Glutamatergic neuron (in vitro differentiated cells): ENCODE measurements around the gene SOX1. TPM values are rescaled to one million over a fixed set of nuclear protein-coding genes. Genes with fewer than 3 reads are reported as not detected.

ENCODE experiments used
- DNase-seq: peaks from one replicate; pipeline ENCODE4 v3.0.0; 2022
- H3K27ac Mint-ChIP-seq: one replicate; pipeline ENCODE4 v1.8.0; 2020; ENCODE audit warnings: mild to moderate bottlenecking, mixed read lengths, inconsistent platforms; ENCODE audit not compliant: unreplicated experiment
- H3K27me3 Mint-ChIP-seq: one replicate; pipeline ENCODE4 v1.8.0; 2020; ENCODE audit warnings: mild to moderate bottlenecking, moderate library complexity, mixed read lengths, inconsistent platforms; ENCODE audit not compliant: unreplicated experiment
- H3K36me3 Mint-ChIP-seq: one replicate; pipeline ENCODE4 v1.8.0; 2020; ENCODE audit warnings: mild to moderate bottlenecking, mixed read lengths, inconsistent platforms; ENCODE audit not compliant: unreplicated experiment
- H3K4me1 Mint-ChIP-seq: one replicate; pipeline ENCODE4 v1.8.0; 2020; ENCODE audit warnings: mild to moderate bottlenecking, low read depth, mixed read lengths, inconsistent platforms; ENCODE audit not compliant: unreplicated experiment
- H3K4me3 Mint-ChIP-seq: one replicate; pipeline ENCODE4 v1.8.0; 2020; ENCODE audit warnings: mild to moderate bottlenecking, mixed read lengths, inconsistent platforms; ENCODE audit not compliant: unreplicated experiment
- H3K9me3 Mint-ChIP-seq: one replicate; pipeline ENCODE4 v1.8.0; 2020; ENCODE audit warnings: mild to moderate bottlenecking, moderate library complexity, mixed read lengths, inconsistent platforms; ENCODE audit not compliant: unreplicated experiment
- total RNA-seq: library from RNA; stranded (reverse); fragmentation: NEBNext Ultra II Directional; extraction: Animal tissue kit (Norgen Biotek cat#: 25700); gene quantifications from one replicate; pipeline ENCODE4 v1.2.1, GENCODE V29; 2021; ENCODE audit not compliant: unreplicated experiment
- TF ChIP-seq, protein P1 (sequence below): fragments of 200-600 bp; sonication (generic); IDR thresholded peaks from one replicate; pipeline ENCODE4 v1.5.0; 2021; ENCODE audit not compliant: partially characterized antibody, unreplicated experiment

SOX1 gene
- total RNA-seq, 1 donor from 2014 or later, result 0.76 TPM

DNA sequence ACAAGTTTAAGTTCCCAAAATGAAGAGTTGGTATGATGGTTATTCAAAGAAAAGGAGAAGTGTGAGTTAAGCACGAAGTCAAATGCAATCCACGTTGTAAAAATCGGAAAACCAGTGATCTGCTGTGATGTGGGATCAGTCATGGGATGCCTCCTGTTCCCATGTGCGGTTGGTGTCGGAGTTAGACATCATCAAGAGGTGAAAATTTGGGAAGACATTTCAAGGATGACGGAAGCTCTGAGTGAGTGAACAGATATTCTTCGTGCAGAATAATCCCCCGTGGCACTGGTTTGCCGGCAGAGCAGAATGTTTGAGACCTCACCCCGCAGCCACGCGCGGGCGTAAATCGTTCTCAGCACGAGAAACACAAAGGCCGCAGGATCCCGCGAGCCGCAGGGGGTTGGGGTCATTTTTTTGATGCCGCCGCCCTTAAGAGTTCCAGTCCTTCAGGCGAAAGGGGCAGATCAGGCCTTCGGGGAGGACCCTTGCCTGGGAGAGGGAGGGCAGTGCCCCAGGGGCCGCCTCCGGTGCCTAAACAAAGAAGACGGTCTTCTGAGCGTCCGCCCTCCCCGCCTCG, 13.7 kb upstream of the SOX1 start:
- Mint-ChIP-seq H3K36me3 (peaks cover 4% of the 10 kb centered on the region), H3K9me3 (peaks cover 13% of the 10 kb centered on the region), H3K4me1 (peaks cover 11% of the 10 kb centered on the region), H3K27ac (peak overlapping the region; percentile 3), H3K4me3 (peak overlapping the region; percentile 58), H3K27me3 (peaks cover 21% of the 10 kb centered on the region)
- no peak for DNase-seq
- TF ChIP-seq, protein P1, sequence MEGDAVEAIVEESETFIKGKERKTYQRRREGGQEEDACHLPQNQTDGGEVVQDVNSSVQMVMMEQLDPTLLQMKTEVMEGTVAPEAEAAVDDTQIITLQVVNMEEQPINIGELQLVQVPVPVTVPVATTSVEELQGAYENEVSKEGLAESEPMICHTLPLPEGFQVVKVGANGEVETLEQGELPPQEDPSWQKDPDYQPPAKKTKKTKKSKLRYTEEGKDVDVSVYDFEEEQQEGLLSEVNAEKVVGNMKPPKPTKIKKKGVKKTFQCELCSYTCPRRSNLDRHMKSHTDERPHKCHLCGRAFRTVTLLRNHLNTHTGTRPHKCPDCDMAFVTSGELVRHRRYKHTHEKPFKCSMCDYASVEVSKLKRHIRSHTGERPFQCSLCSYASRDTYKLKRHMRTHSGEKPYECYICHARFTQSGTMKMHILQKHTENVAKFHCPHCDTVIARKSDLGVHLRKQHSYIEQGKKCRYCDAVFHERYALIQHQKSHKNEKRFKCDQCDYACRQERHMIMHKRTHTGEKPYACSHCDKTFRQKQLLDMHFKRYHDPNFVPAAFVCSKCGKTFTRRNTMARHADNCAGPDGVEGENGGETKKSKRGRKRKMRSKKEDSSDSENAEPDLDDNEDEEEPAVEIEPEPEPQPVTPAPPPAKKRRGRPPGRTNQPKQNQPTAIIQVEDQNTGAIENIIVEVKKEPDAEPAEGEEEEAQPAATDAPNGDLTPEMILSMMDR, result no peak

DNA sequence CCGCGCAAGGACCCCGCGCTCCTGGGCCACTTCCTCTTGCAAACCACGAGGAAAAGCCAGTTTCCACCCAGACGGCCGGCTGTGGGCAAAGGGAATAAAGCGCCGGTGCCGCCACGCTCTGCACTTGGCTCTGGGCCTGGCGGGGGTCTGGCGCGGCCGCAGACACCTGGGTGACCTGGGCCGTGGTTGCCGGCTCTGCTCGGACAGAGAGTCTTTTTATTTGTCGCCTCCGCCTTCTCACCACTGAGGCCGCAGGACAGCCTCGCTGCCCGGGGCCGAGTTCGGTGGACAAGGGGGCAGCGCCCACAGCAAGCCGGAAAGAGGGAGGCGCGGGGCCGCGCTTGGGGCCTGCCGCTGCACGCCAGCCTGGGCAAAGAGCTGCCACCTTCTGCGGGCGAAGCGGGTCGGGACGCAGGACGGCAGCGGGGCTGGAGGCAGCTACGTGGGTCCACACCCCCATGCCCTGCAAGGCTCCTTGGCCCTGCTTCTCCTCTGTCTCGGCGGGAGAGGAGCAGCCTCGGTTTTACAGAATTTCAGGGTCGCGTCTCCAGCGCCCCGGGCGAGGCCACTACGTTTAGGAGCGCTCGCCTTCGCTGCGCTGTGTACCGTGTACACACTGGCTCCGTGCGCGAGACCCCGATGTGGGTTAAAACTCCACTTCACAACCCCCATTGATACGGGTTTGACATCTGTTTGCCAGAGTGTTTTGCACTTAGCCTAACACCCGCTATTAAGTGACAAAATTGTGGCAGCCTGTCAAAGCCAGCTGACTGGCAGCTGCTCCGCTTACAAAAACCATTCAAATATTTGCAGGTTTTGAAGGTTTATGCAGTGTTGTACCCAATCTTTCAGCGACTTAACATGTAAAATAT, 13.0 kb upstream of the SOX1 start:
- DNase-seq, result no peak
- Mint-ChIP-seq H3K4me3 (peak overlapping the region; percentile 68), H3K27me3 (peaks cover 26% of the 10 kb centered on the region), H3K4me1 (peaks cover 11% of the 10 kb centered on the region), H3K36me3 (peaks cover 4% of the 10 kb centered on the region), H3K9me3 (peaks cover 13% of the 10 kb centered on the region), H3K27ac (no peak overlapping the region)
- TF ChIP-seq, protein P1, result no peak

DNA sequence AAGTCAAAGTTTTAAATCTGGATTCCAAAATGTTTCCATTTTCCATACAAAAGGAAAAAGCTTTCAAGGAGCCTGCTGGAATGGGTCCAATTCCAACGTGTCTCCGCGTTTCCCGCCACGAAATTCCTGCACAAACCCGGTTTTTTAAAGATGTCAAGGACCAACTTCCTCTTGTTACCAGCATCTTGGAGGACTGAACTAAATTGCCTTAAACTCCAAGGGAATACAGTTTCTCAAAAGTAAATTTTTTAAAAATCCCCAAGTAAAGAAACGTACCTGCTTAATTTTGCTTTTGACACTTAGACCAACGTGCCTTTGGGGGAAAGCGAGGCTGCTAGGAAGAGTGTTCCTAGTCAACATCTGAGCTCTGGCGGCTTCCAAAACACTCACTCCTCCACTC, 12.3 kb upstream of the SOX1 start:
- Mint-ChIP-seq H3K4me3 (peak overlapping the region; percentile 85), H3K27me3 (peaks cover 33% of the 10 kb centered on the region)

DNA sequence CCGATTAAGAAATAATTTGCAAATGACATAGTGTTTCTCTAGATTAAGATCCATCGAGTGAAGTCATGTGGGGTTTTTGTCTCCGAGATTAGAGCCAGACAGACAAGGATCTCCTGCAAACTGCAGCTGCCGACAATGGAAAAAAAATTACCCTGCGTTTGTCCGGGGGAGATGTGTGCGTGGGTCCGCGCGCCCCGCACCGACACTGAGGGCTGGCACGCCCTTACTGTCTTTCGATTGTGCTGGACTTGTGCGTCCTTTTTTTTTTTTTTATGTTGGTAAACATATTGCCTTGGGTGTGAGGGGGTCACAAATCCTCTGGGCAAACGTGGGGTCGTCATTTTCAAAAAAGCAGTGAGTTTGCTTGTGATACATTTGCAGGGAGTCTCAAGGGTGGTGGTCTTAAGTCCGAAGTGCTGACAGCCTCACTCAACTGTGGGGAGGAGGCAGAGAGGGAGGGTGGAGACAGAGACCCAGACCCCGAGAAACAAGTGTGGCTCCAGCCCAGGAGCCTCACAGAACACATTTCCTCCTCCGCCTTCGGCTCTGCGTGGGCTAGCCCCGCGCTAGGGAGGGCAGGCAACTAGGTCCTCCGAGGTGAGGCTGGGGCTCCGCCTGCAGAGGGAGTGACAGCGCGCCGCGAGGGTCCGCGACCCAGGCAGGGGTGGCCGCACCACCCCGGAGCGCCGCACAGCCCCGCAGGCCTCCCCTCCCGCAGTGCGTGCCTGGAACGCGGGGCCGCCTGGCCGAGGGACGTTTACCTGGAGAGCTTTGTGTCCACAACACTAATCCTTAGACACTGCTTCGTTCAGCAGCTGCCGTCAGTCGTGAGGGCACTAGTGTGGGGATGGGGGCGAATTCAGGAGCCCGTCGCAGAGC, 11.7 kb upstream of the SOX1 start:
- Mint-ChIP-seq H3K27ac (no peak overlapping the region), H3K4me3 (peak overlapping the region; percentile 85), H3K36me3 (peaks cover 4% of the 10 kb centered on the region), H3K27me3 (peaks cover 35% of the 10 kb centered on the region), H3K9me3 (peaks cover 16% of the 10 kb centered on the region), H3K4me1 (peaks cover 11% of the 10 kb centered on the region)
- TF ChIP-seq, protein P1, result no peak
- no peak for DNase-seq

More for the DNA sequence above, 12.3 kb upstream of the SOX1 start:
- DNase-seq, result no peak
- Mint-ChIP-seq H3K9me3 (peaks cover 16% of the 10 kb centered on the region), H3K36me3 (peaks cover 4% of the 10 kb centered on the region), H3K27ac (no peak overlapping the region), H3K4me1 (peaks cover 11% of the 10 kb centered on the region)
- TF ChIP-seq, protein P1, result no peak
